Measurements from ENCODE around the gene SPINT1.

Gene SPINT1

DNA sequence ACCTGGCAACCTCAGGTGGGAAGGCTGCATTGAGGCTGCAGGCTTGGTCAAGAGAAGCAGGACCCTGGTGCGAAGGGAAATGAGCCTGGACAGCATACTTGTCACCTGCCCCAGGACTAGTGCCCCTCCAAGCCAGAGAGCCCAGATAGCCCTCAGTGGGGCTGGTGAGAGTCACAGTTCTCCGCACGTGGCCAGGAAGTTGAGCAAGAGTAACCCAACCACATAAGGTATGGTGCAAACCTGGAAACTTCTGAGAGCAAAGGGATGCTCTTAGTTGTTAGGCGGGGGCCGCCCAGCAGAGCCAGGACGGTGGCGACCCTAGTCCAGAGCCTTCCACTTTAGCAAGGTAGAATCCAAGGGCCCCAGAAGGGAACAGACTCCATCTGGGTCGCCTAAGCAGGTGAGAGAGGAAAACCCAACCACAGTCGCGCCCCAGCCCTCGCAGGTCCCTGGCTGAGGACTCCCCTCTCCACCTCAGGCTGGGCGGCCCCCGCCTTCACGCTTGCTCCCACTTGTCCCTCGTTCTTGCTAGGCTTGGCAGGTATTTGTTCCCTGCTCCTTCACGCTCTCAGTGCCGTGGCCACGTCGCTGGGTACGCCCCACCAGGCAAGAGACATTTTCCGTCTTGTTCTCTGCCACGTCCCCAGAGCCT is 49.3 kb downstream of the SPINT1 start:
- no peak for DNase-seq (ENCODE audit: low spot score)

DNA sequence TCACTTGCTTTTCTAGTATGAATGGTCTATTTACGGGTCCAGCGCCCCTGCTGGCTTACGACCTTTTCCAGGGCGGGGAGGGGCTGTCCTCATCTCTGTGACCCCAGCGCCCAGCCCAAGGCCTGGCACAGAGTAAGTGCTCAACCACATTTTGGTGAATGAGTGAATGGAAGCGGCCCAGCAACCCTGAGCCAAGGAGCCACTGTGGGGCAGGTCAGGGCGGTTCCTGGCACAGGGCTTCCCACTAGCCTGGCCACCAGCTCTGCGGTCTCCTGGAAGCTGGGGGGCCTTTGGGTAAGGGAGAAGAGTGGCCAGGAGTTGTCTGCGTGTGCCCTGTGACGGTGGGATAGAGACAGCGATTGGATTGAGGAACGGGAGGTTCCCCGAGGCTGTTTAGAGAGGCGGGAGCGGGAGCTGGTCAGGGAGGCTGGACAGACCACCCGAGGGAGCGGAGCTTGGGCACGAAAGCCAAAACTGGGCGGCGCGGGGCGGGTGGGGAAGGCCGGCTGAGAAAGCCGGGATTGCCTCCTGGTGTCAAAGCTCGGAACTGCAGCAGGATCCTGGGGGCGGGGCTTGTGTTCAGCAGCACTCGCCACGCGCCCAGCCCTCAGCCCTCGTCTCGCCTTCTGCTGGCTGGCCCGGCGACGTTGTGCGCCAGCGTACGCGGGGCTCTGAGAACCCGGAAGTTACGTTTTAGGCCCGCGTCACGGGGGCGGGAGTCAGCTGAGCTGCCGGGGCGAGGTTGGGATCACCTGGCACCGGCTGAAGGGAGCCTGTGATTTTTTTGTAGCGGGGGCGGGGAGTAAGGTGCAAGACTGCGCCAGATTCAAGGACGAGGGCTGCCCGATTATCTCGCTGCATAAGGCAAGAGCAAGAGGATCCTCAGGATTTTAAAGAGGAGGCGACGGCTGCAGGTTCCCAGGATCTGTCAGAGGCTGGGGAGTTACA is 50.2 kb downstream of the SPINT1 start, which contains the start of gene VPS18:
Gene VPS18 (plus strand): TSS at position 718 of the 948 bp plus-strand sequence. CDS start 319 bp downstream, outside the sequence.
- peak; percentile 97 for DNase-seq (ENCODE audit: low spot score)

DNA sequence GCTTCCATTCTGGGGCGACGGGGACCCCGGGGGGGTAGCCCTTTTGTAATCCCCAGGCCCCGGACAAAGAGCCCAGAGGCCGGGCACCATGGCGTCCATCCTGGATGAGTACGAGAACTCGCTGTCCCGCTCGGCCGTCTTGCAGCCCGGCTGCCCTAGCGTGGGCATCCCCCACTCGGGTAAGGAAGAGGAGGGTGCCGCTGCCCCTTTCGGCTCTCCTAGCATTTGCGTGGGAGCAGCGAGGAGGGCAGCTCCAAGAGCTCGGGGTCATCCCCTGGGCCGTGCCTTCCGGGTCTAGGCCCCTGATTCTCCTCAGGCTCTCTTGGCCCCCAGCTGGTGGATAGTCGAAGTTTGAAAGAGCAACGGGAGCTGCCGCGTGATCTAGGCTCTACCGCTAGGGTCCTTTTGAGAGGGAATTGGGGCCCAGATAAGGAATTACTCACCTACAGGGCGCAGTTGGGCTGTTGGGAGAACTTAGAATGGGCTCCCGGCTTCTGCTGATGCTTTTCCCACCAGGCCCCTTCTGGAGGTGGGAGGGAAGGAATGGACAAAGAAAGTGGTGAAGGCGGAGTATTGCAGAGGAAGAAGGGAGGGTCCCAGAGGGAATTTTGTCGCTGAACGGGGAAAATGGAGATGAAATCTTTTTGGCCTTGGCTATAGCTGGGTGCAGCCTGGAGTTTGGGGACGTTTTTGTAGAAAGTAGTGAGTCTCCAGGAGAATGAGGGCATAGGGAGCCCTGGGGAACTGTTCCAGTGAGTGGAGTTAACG is 51.0 kb downstream of the SPINT1 start:
- no peak for DNase-seq (ENCODE audit: low spot score)

DNA sequence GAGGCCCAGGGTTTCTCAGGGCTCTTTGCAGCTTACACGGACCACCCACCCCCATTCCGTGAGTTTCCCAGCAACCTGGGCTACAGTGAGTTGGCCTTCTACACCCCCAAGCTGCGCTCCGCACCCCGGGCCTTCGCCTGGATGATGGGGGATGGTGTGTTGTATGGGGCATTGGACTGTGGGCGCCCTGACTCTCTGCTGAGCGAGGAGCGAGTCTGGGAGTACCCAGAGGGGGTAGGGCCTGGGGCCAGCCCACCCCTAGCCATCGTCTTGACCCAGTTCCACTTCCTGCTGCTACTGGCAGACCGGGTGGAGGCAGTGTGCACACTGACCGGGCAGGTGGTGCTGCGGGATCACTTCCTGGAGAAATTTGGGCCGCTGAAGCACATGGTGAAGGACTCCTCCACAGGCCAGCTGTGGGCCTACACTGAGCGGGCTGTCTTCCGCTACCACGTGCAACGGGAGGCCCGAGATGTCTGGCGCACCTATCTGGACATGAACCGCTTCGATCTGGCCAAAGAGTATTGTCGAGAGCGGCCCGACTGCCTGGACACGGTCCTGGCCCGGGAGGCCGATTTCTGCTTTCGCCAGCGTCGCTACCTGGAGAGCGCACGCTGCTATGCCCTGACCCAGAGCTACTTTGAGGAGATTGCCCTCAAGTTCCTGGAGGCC is 55.8 kb downstream of the SPINT1 start:
- DNase-seq (ENCODE audit: low spot score), result no peak

DNA sequence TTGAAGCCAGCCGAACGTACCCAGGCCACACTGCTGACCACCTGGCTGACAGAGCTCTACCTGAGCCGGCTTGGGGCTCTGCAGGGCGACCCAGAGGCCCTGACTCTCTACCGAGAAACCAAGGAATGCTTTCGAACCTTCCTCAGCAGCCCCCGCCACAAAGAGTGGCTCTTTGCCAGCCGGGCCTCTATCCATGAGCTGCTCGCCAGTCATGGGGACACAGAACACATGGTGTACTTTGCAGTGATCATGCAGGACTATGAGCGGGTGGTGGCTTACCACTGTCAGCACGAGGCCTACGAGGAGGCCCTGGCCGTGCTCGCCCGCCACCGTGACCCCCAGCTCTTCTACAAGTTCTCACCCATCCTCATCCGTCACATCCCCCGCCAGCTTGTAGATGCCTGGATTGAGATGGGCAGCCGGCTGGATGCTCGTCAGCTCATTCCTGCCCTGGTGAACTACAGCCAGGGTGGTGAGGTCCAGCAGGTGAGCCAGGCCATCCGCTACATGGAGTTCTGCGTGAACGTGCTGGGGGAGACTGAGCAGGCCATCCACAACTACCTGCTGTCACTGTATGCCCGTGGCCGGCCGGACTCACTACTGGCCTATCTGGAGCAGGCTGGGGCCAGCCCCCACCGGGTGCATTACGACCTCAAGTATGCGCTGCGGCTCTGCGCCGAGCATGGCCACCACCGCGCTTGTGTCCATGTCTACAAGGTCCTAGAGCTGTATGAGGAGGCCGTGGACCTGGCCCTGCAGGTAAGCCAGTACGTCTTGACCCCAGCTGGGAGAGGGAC is 56.6 kb downstream of the SPINT1 start:
- DNase-seq (ENCODE audit: low spot score), result no peak

DNA sequence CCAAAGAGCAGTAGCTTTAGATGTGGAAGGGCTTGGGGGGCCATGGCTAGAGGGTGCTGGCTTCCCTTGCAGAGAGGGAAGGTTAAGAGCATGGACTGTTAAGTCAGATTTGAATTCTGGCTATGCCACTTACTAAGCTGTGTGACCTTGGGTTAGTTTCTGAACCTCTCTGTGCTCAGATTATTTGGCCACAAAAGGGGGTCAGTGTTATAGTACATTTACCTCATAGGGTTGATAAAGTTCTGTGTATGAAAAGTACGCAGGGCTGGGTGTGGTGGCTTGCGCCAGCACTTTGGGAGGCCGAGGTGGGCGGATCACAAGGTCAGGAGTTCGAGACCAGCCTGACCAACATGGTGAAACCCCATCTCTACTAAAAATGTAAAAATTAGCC is 57.2 kb downstream of the SPINT1 start:
- no peak for DNase-seq (ENCODE audit: low spot score)

DNA sequence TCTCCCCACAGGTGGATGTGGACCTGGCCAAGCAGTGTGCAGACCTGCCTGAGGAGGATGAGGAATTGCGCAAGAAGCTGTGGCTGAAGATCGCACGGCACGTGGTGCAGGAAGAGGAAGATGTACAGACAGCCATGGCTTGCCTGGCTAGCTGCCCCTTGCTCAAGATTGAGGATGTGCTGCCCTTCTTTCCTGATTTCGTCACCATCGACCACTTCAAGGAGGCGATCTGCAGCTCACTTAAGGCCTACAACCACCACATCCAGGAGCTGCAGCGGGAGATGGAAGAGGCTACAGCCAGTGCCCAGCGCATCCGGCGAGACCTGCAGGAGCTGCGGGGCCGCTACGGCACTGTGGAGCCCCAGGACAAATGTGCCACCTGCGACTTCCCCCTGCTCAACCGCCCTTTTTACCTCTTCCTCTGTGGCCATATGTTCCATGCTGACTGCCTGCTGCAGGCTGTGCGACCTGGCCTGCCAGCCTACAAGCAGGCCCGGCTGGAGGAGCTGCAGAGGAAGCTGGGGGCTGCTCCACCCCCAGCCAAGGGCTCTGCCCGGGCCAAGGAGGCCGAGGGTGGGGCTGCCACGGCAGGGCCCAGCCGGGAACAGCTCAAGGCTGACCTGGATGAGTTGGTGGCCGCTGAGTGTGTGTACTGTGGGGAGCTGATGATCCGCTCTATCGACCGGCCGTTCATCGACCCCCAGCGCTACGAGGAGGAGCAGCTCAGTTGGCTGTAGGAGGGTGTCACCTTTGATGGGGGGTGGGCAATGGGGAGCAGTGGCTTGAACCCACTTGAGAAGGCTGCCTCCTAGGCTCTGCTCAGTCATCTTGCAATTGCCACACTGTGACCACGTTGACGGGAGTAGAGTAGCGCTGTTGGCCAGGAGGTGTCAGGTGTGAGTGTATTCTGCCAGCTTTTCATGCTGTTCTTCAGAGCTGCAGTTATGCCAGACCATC is 59.0 kb downstream of the SPINT1 start:
- DNase-seq (ENCODE audit: low spot score), result peak; percentile 55

DNA sequence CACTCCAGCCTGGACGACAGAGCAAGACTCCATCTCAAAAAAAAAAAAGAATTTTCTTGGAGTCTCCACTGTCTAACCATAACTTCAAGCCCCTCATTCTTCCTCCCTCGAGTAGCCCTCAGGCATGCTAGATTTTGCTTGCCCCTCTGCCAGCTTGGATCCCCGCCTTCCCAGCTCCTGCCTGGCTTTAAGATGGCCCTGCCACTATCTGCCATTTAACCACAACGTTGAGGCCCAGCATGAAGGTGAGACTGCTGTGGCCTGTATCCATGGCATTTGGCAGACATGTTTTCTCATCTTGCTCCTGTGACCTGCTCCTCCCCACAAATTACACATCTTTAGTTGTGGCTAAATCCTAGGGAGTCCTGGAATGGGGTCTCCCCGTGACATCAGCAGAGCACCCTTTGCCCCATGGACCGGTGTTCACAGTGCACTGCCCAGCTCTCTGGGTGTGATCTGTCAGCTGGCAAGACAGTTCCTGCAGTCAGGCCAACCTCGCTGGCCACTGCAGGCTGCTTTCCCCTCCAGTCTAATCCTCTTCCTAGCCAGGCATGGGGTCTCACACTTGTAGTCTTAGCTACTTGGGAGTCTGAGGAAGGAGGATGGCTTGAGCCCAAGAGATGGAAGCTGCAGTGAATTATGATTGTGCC is 60.8 kb downstream of the SPINT1 start:
- no peak for DNase-seq (ENCODE audit: low spot score)

DNA sequence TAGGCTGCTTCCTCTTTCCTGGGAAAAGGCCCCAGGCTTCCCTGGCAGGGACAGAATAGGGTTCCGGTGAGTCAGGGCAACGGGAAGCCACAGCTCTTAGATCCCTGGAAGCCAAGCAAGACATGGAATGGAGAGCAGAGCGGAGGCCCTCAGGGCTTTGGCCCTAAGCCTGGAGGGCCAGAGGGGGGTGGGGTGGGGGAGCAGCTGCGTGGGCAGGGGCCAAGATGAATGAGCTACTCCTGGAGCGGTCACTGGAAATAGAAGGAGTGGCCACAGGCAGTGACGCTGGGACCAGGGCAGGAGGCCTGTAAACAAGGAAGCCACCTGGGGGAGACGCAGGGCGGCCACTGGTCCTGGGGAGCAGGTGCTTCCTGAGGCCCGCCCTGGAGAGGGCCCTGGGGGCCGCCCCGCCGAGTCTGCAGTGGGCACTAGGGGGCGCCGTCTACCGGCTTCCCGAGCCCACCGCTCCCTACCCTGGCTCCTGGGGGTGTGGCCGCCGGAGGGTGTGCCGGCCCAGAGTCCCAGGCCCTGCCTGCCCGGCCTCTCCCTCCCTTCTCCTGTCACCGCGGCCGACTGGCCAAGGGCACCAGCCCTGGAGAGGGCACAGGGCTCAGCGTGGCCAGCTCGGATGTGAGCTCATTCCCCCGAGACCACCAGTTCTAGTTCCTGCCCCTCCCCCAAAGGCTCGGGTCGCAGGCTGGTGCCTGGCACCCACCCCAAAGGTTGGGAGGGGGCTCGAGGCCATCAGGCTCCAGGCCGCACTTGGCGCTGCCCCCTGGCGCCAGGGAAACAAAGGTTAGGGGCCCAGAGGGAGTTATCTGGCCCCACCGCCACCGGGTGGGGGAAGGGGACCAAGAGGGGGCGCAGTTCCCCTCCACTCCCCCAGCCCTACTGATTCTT is 62.5 kb downstream of the SPINT1 start:
- peak; percentile 79 for DNase-seq (ENCODE audit: low spot score)

DNA sequence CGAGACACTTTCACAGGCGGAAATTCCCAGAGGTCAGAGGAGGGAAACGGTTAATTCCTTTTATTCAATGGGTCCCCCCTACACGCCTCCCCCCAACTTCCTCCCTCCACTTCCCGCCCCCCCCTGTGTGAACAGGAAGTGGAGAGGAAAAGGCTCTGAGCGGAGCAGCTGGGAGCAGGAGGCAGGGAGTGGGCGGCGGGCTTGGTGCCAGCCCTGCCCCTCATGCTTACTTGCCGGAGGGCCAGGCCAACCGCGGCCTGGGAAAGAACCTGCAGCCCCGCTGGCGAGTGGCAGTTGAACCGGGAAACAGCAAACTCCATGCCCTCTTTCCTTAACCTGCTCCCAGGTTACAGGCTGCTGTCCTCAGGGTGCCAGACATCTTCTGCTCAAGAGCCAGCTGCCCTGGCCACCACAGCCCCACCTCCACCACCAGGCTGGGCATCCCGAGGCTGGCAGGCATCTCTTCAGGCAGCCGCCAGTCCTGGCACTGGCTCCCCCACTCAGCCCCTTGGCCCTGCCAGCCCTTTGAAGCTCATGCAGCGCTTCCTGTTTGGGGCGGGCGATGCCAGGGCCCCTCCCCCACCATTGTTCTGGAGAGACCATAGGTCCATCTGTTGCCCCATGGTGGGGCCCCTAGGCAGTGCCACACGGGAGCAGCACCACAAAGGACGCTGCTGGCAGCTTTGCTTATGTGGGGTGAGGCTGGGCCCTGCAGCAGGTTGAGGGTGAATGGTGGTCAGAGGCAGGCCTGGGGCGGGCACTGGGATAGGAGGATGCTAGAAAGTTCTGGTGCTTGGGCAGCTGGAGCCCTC is 63.3 kb downstream of the SPINT1 start:
- peak; percentile 52 for DNase-seq (ENCODE audit: low spot score)

Measured in globus pallidus (tissue), 1 donor.